Measurements from ENCODE around the gene TCIRG1. TPM values are rescaled to one million over a fixed set of nuclear protein-coding genes. Genes with fewer than 3 reads are reported as not detected.

TCIRG1 gene
- polyA plus RNA-seq, 2 of the 4 experiments (the other 2 are of a cell fraction), result 36.3 to 120 TPM

- TF ChIP-seq, protein P1, sequence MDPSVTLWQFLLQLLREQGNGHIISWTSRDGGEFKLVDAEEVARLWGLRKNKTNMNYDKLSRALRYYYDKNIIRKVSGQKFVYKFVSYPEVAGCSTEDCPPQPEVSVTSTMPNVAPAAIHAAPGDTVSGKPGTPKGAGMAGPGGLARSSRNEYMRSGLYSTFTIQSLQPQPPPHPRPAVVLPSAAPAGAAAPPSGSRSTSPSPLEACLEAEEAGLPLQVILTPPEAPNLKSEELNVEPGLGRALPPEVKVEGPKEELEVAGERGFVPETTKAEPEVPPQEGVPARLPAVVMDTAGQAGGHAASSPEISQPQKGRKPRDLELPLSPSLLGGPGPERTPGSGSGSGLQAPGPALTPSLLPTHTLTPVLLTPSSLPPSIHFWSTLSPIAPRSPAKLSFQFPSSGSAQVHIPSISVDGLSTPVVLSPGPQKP (IDR thresholded peaks at IDR 0.05; ENCODE audit: low read depth, low read length), result no peak
- TF ChIP-seq ATOH8 (CRISPR knock-in tag; IDR thresholded peaks at IDR 0.05; ENCODE audit: low read depth) (no peak), KDM1A (IDR thresholded peaks at IDR 0.05; ENCODE audit: low read depth) (no peak), JUN (IDR thresholded peaks at IDR 0.05) (no peak), RARB (CRISPR knock-in tag; IDR thresholded peaks at IDR 0.05) (peak; percentile 6; the same call in 1 of the 2 replicates), TP53 (CRISPR knock-in tag; IDR thresholded peaks at IDR 0.05) (no peak), HOXB13 (CRISPR knock-in tag; IDR thresholded peaks at IDR 0.05; ENCODE audit: low read depth) (no peak; the same call in 1 of the 2 replicates), RAD21 (conservative IDR thresholded peaks at IDR 0.05 in 1 of 2, IDR thresholded peaks at IDR 0.05 in 1 of 2) (peak in 1 of 2 experiments; percentile 5; a peak in 1 of 5 replicates), RNF2 (IDR thresholded peaks at IDR 0.05; ENCODE audit: borderline replicate concordance, low read depth) (no peak), HOXA7 (CRISPR knock-in tag; IDR thresholded peaks at IDR 0.05) (peak; percentile 66; the same call in 1 of the 2 replicates), FOSB (CRISPR knock-in tag; IDR thresholded peaks at IDR 0.05) (no peak; the same call in 1 of the 2 replicates), ZNF302 (CRISPR knock-in tag; IDR thresholded peaks at IDR 0.05) (0 out of 2 replicates have a peak, but pooled peaks have one; percentile 5), CEBPB (IDR thresholded peaks at IDR 0.05) (no peak), EP300 (IDR thresholded peaks at IDR 0.05) (no peak), POLR2A (IDR thresholded peaks at IDR 0.05; ENCODE audit: low read length) (no peak; the same call in 1 of the 2 replicates)
- TF ChIP-seq, protein P2, sequence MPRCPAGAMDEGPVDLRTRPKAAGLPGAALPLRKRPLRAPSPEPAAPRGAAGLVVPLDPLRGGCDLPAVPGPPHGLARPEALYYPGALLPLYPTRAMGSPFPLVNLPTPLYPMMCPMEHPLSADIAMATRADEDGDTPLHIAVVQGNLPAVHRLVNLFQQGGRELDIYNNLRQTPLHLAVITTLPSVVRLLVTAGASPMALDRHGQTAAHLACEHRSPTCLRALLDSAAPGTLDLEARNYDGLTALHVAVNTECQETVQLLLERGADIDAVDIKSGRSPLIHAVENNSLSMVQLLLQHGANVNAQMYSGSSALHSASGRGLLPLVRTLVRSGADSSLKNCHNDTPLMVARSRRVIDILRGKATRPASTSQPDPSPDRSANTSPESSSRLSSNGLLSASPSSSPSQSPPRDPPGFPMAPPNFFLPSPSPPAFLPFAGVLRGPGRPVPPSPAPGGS (IDR thresholded peaks at IDR 0.05), result no peak; the same call in 1 of the 3 replicates
Measured at GRCh38 chr11:68016161-68016903, 22.5 kb upstream of the TCIRG1 start (continued).

- POLR2A ChIA-PET, result interaction anchor here (0.6 to 1.4 kb wide), 3 partner anchors 9 to 1446 kb away, joined by 3 to 5 read pairs (median 3); no protein-coding TSS in a partner anchor
- Histone ChIP-seq H3K27ac (peak overlapping the region; percentile 99 to 100), H3K4me3 (no peak overlapping the region), H3K4me1 (peaks cover 84% of the 10 kb centered on the region), H3K9me3 (no peaks in the 10 kb centered on the region), H3K4me2 (peak overlapping the region; percentile 96)
- CTCF ChIA-PET, result interaction anchor here (1.1 to 2.6 kb wide), 4 partner anchors 9 to 23 kb away, joined by 3 to 8 read pairs (median 4); no protein-coding TSS in a partner anchor
- WGBS (ENCODE audit: missing lambda C conversion rate), result 28% methylated on average over 12 of the region's 16 CpGs
- FAIRE-seq, result peak; percentile 96
- peak in 1 of 2 experiments; percentile 2; a peak in 2 of 6 replicates for ATAC-seq
- peak in 1 of 2 experiments; percentile 90 for DNase-seq (ENCODE audit: low read depth in 1 of 2, low spot score in 1 of 2)
- TF ChIP-seq MAZ (IDR thresholded peaks at IDR 0.05; ENCODE audit: borderline replicate concordance, low read depth, low read length), result peak; percentile 75; the same call in 1 of the 2 replicates
- peak; percentile 24; the same call in 1 of the 2 replicates for TF ChIP-seq HOXB13 (CRISPR knock-in tag; IDR thresholded peaks at IDR 0.05; ENCODE audit: low read depth)
- no peak for TF ChIP-seq FOSL2 (IDR thresholded peaks at IDR 0.05)
- peak; percentile 32 for TF ChIP-seq FOSL2 (CRISPR knock-in tag; IDR thresholded peaks at IDR 0.05)
- TF ChIP-seq ZC3H11A (IDR thresholded peaks at IDR 0.05), result no peak
- peak; percentile 52; the same call in 1 of the 2 replicates for TF ChIP-seq TFCP2L1 (CRISPR knock-in tag; IDR thresholded peaks at IDR 0.05)
- peak; percentile 65; the same call in 1 of the 2 replicates for TF ChIP-seq ZSCAN20 (CRISPR knock-in tag; IDR thresholded peaks at IDR 0.05)
- TF ChIP-seq PHF8 (IDR thresholded peaks at IDR 0.05; ENCODE audit: borderline replicate concordance, low read depth), result no peak
- 0 out of 2 replicates have a peak, but pooled peaks have one; percentile 48 for TF ChIP-seq POLR2AphosphoS2 (conservative IDR thresholded peaks at IDR 0.05; ENCODE audit: low read length)
- TF ChIP-seq POLR2A (IDR thresholded peaks at IDR 0.05; ENCODE audit: low read length), result no peak; the same call in none of the 2 replicates
- TF ChIP-seq HEYL (CRISPR knock-in tag; IDR thresholded peaks at IDR 0.05), result no peak
- peak; percentile 20; the same call in 1 of the 2 replicates for TF ChIP-seq RFX5 (IDR thresholded peaks at IDR 0.05)
- TF ChIP-seq, protein P2 (IDR thresholded peaks at IDR 0.05), result peak; percentile 65
- TF ChIP-seq EHF (CRISPR knock-in tag; IDR thresholded peaks at IDR 0.05), result no peak
- TF ChIP-seq HES2 (IDR thresholded peaks at IDR 0.05), result no peak
- peak; percentile 83; the same call in 1 of the 2 replicates for TF ChIP-seq HOXA7 (CRISPR knock-in tag; IDR thresholded peaks at IDR 0.05)
- no peak; the same call in 1 of the 2 replicates for TF ChIP-seq FOSB (CRISPR knock-in tag; IDR thresholded peaks at IDR 0.05)
- TF ChIP-seq JUN (IDR thresholded peaks at IDR 0.05), result peak in 1 of 2 experiments; percentile 81; a peak in 3 of 5 replicates
- TF ChIP-seq BHLHE40 (IDR thresholded peaks at IDR 0.05; ENCODE audit: low read depth, low read length), result peak; percentile 78
Measured at GRCh38 chr11:68016904-68017817, 21.7 kb upstream of the TCIRG1 start.

All from A549 (cell line).